Left ventricle myocardium superior (tissue), 1 donor: ENCODE results near the gene GFPT1. TPM values are rescaled to one million over a fixed set of nuclear protein-coding genes. Genes with fewer than 3 reads are reported as not detected.

Experiments used
- total RNA-seq: library from RNA; stranded (reverse); fragmentation: NEBNext Ultra II Directional; extraction: Animal tissue kit (Norgen Biotek cat#: 25700); gene quantifications from one replicate; pipeline ENCODE4 v1.2.1, GENCODE V29; 2021
- donor health status: DM: no; HTN: yes; CAD: no; lungs with severe emphysema.

GFPT1 gene
- total RNA-seq, 1 donor from 2014 or later = 36.8 TPM

Other genes starting within 250 kb of the GFPT1 start
- gene NFU1, start 50.2 kb upstream of the GFPT1 start, total RNA-seq = 117 TPM